HEK293 (cell line): ENCODE results near the gene CABP4.

Experiments used
- CTCF ChIA-PET: fragments of 350-600 bp; formaldehyde crosslinking; extraction: SDS; loops from one replicate; lab custom pipeline; 2021; ENCODE audit warnings: antibody characterized with exemption; lab: Yijun Ruan, JAX
- POLR2A ChIA-PET: fragments of 300-600 bp; formaldehyde crosslinking; extraction: SDS; loops from one replicate; lab custom pipeline; 2020; ENCODE audit warnings: antibody characterized with exemption, inconsistent platforms; lab: Yijun Ruan, JAX
- H3K27ac ChIP-seq: fragments of 200-500 bp; sonication (Bioruptor generic); 2 replicates; pipeline ENCODE4 v1.5.1; 2014; ENCODE audit warnings: low read depth, low read length, control low read depth, inconsistent platforms; ENCODE audit errors: extremely low read depth
- H3K36me3 ChIP-seq, 2 experiments: fragments of 200-500 bp in 1 of 2; sonication (Bioruptor generic) in 1 of 2; 1 replicate in 1 of 2; 2 replicates in 1 of 2; pipeline ENCODE4 v1.5.1; 2014 to 2017; ENCODE audit warnings: inconsistent platforms in 2 of 2, low read length in 2 of 2; ENCODE audit not compliant: control insufficient read depth in 2 of 2, insufficient read depth in 1 of 2
- H3K4me1 ChIP-seq: fragments of 200-500 bp; sonication (Bioruptor generic); 2 replicates; pipeline ENCODE4 v1.5.1; 2014; ENCODE audit warnings: mild to moderate bottlenecking, low read length, inconsistent platforms; ENCODE audit not compliant: control insufficient read depth, insufficient read depth
- H3K4me3 ChIP-seq: 2 replicates; pipeline ENCODE4 v1.5.1; 2011; ENCODE audit warnings: low read depth, mild to moderate bottlenecking, control low read depth, low read length, moderate library complexity
- H3K9me3 ChIP-seq: fragments of 200-500 bp; sonication (Bioruptor generic); 2 replicates; pipeline ENCODE4 v1.5.1; 2014; ENCODE audit warnings: low read depth, low read length, inconsistent platforms; ENCODE audit not compliant: control insufficient read depth, insufficient read depth
- ELK4 ChIP-seq: IDR thresholded peaks from 2 replicates; pipeline ENCODE4 v1.6.1; 2011; ENCODE audit warnings: mild to moderate bottlenecking, low read depth, low read length, borderline replicate concordance
- GLIS1 ChIP-seq: fragments of 450-650 bp; formaldehyde crosslinking; IDR thresholded peaks from 2 replicates; pipeline ENCODE4 v1.5.1; 2016; ENCODE audit warnings: missing biosample characterization, missing genetic modification characterization
- GLIS2 ChIP-seq: fragments of 450-650 bp; formaldehyde crosslinking; IDR thresholded peaks from 2 replicates; pipeline ENCODE4 v1.5.1; 2016; ENCODE audit warnings: missing biosample characterization, missing genetic modification characterization
- OSR2 ChIP-seq: fragments of 450-650 bp; formaldehyde crosslinking; IDR thresholded peaks from 2 replicates; pipeline ENCODE4 v1.5.1; 2016; ENCODE audit warnings: missing biosample characterization, missing genetic modification characterization
- PBX3 ChIP-seq: sonication (generic); formaldehyde crosslinking; IDR thresholded peaks from 2 replicates; pipeline ENCODE4 v1.8.1; 2022; ENCODE audit warnings: mild to moderate bottlenecking, moderate library complexity, missing genetic modification reagents
- REST ChIP-seq: fragments of 450-650 bp; formaldehyde crosslinking; IDR thresholded peaks from 2 replicates; pipeline ENCODE4 v1.5.1; 2016; ENCODE audit warnings: missing biosample characterization, missing genetic modification characterization
- SP2 ChIP-seq: fragments of 450-650 bp; formaldehyde crosslinking; IDR thresholded peaks from 2 replicates; pipeline ENCODE4 v1.5.1; 2016; ENCODE audit warnings: missing biosample characterization, missing genetic modification characterization
- TSHZ1 ChIP-seq: fragments of 450-650 bp; formaldehyde crosslinking; IDR thresholded peaks from 2 replicates; pipeline ENCODE4 v1.5.1; 2016; ENCODE audit warnings: missing biosample characterization, missing genetic modification characterization, borderline replicate concordance
- YY1 ChIP-seq: fragments of 450-650 bp; formaldehyde crosslinking; IDR thresholded peaks from 2 replicates; pipeline ENCODE4 v1.5.1; 2018; ENCODE audit warnings: missing biosample characterization, missing genetic modification characterization
- ZBTB7A ChIP-seq: fragments of 450-650 bp; formaldehyde crosslinking; IDR thresholded peaks from 2 replicates; pipeline ENCODE4 v1.5.1; 2016; ENCODE audit warnings: low read depth, missing biosample characterization, missing genetic modification characterization
- ZFHX2 ChIP-seq: fragments of 450-650 bp; formaldehyde crosslinking; conservative IDR thresholded peaks from 2 replicates; pipeline ENCODE4 v1.5.1; 2016; ENCODE audit warnings: missing biosample characterization, missing genetic modification characterization
- ZNF138 ChIP-seq: fragments of 450-650 bp; formaldehyde crosslinking; IDR thresholded peaks from 2 replicates; pipeline ENCODE4 v1.5.1; 2016; ENCODE audit warnings: missing biosample characterization, missing genetic modification characterization, borderline replicate concordance
- ZNF211 ChIP-seq: fragments of 450-650 bp; formaldehyde crosslinking; IDR thresholded peaks from 2 replicates; pipeline ENCODE4 v1.5.1; 2016; ENCODE audit warnings: low read depth, missing biosample characterization, missing genetic modification characterization
- ZNF214 ChIP-seq: fragments of 450-650 bp; formaldehyde crosslinking; IDR thresholded peaks from 2 replicates; pipeline ENCODE4 v1.5.1; 2017; ENCODE audit warnings: missing biosample characterization, mild to moderate bottlenecking, missing genetic modification characterization, borderline replicate concordance
- ZNF223 ChIP-seq: fragments of 450-650 bp; formaldehyde crosslinking; IDR thresholded peaks from 2 replicates; pipeline ENCODE4 v1.5.1; 2016; ENCODE audit warnings: missing biosample characterization, missing genetic modification characterization
- ZNF311 ChIP-seq: fragments of 450-650 bp; formaldehyde crosslinking; IDR thresholded peaks from 2 replicates; pipeline ENCODE4 v1.5.1; 2017; ENCODE audit warnings: missing biosample characterization, missing genetic modification characterization, borderline replicate concordance
- ZNF350 ChIP-seq: fragments of 450-650 bp; formaldehyde crosslinking; IDR thresholded peaks from 2 replicates; pipeline ENCODE4 v1.5.0; 2017; ENCODE audit warnings: missing biosample characterization, mild to moderate bottlenecking, missing genetic modification characterization
- ZNF558 ChIP-seq: fragments of 450-650 bp; formaldehyde crosslinking; IDR thresholded peaks from 2 replicates; pipeline ENCODE4 v1.5.1; 2016; ENCODE audit warnings: missing biosample characterization, missing genetic modification characterization
- ZNF629 ChIP-seq: fragments of 450-650 bp; formaldehyde crosslinking; IDR thresholded peaks from 2 replicates; pipeline ENCODE4 v1.5.1; 2017; ENCODE audit warnings: missing biosample characterization, missing genetic modification characterization
- ZSCAN30 ChIP-seq: fragments of 450-650 bp; IDR thresholded peaks from 2 replicates; pipeline ENCODE4 v1.5.1; 2018; ENCODE audit warnings: missing biosample characterization, mild to moderate bottlenecking, missing genetic modification characterization, moderate library complexity

The CABP4 gene

GRCh38 chr11:67408437-67409200 lies 46.5 kb upstream of the CABP4 start:
- TF ChIP-seq ZNF214 (tag by site-specific recombination) (no peak), ZFHX2 (tag by site-specific recombination) (no peak), ZNF350 (no peak), REST (tag by site-specific recombination) (no peak), ZNF211 (tag by site-specific recombination) (no peak), OSR2 (tag by site-specific recombination) (no peak), ZNF138 (tag by site-specific recombination) (no peak), GLIS1 (tag by site-specific recombination) (0 out of 2 replicates have a peak, but pooled peaks have one; percentile 7), ZNF558 (no peak)
- TF ChIP-seq, all 188 proteins: peak for 1
- POLR2A ChIA-PET, result interaction anchor here (1.9 kb wide), 1 partner anchor 12 kb away, joined by 5 read pairs; no protein-coding TSS in a partner anchor
- H3K9me3 ChIP-seq, result no peaks in the 10 kb centered on the region
- H3K36me3 ChIP-seq, result no peaks in the 10 kb centered on the region
- no peak overlapping the region for H3K27ac ChIP-seq
- no peak overlapping the region for H3K4me3 ChIP-seq
- no peaks in the 10 kb centered on the region for H3K4me1 ChIP-seq
- CTCF ChIA-PET, result no interaction called here

- H3K4me1 ChIP-seq, result no peaks in the 10 kb centered on the region
- H3K36me3 ChIP-seq, result no peaks in the 10 kb centered on the region
- H3K4me3 ChIP-seq, result no peak overlapping the region
- H3K9me3 ChIP-seq, result no peaks in the 10 kb centered on the region
- CTCF ChIA-PET, result no interaction called here
- no peak overlapping the region for H3K27ac ChIP-seq
- TF ChIP-seq GLIS2 (tag by site-specific recombination), result no peak
- no peak for TF ChIP-seq SP2 (tag by site-specific recombination)
- TF ChIP-seq ZNF223 (tag by site-specific recombination), result no peak
- TF ChIP-seq ZNF629 (tag by site-specific recombination), result no peak
- TF ChIP-seq PBX3 (CRISPR knock-in tag), result no peak
- TF ChIP-seq ZSCAN30 (tag by site-specific recombination), result no peak
- TF ChIP-seq ZNF311 (tag by site-specific recombination), result no peak
- no peak for TF ChIP-seq ELK4
- no peak for TF ChIP-seq YY1 (tag by site-specific recombination)
- TF ChIP-seq TSHZ1 (tag by site-specific recombination), result no peak
- no peak for TF ChIP-seq ZBTB7A
- TF ChIP-seq, all 188 proteins: peak for 0
- POLR2A ChIA-PET, result no interaction called here
Measured at GRCh38 chr11:67409261-67409666, 45.9 kb upstream of the CABP4 start.
